NCI-H82 treated with DMSO at 0.1 percent for 48 hours (cell line): ENCODE measurements around the gene TCN2.
"Not testable (repeated sequence)": the region's sequence is repeated elsewhere in the genome, so short reads cannot be mapped to it uniquely, and the experiment has no call there.

Experiments used
- DNase-seq: peaks from one replicate; lab custom pipeline; 2025; ENCODE audit not compliant: unreplicated experiment; lab: John Stamatoyannopoulos, UW

TCN2 gene

GRCh38 chr22:30609260-30610185 lies 2.5 kb downstream of the TCN2 start:
- no peak for DNase-seq

GRCh38 chr22:30610299-30610698 lies 3.3 kb downstream of the TCN2 start:
- DNase-seq: no peak

- no peak for DNase-seq
These were observed 4.2 kb downstream of the TCN2 start for GRCh38 chr22:30611197-30611596.

GRCh38 chr22:30612789-30613188 lies 5.8 kb downstream of the TCN2 start:
- DNase-seq: no peak

- DNase-seq: no peak
These were observed 7.3 kb downstream of the TCN2 start for GRCh38 chr22:30614268-30614667.

- no peak for DNase-seq
These were observed 7.9 kb downstream of the TCN2 start for GRCh38 chr22:30614879-30615278.

- no peak for DNase-seq
These were observed 8.6 kb downstream of the TCN2 start for GRCh38 chr22:30615543-30615954.

GRCh38 chr22:30617819-30618218 lies 10.8 kb downstream of the TCN2 start:
- DNase-seq: no peak

- DNase-seq: not testable (repeated sequence)
These were observed 12.9 kb downstream of the TCN2 start for GRCh38 chr22:30619909-30620308.

- no peak for DNase-seq
These were observed 19.4 kb downstream of the TCN2 start for GRCh38 chr22:30626413-30626812.

- DNase-seq: no peak
These were observed 20.5 kb downstream of the TCN2 start for GRCh38 chr22:30627471-30627870.

GRCh38 chr22:30628491-30628890 lies 21.5 kb downstream of the TCN2 start:
- DNase-seq: no peak

- not testable (repeated sequence) for DNase-seq
These were observed 24.5 kb downstream of the TCN2 start for GRCh38 chr22:30631469-30631868.

GRCh38 chr22:30634471-30635233 lies 27.7 kb downstream of the TCN2 start:
- DNase-seq: peak; percentile 82

- peak; percentile 61 for DNase-seq
These were observed 28.6 kb downstream of the TCN2 start, which contains the start of gene SLC35E4 for GRCh38 chr22:30635273-30636225. Gene SLC35E4, plus strand, starts transcription at chr22:30635781. Its CDS starts 670 bp downstream, at chr22:30636451.

GRCh38 chr22:30636226-30637077 lies 29.5 kb downstream of the TCN2 start:
- DNase-seq: no peak

- DNase-seq: no peak
These were observed 30.7 kb downstream of the TCN2 start for GRCh38 chr22:30637701-30638114.

- no peak for DNase-seq
These were observed 33.4 kb downstream of the TCN2 start for GRCh38 chr22:30640361-30640760.

GRCh38 chr22:30640839-30641430 lies 34.0 kb downstream of the TCN2 start:
- no peak for DNase-seq
